ENCODE measurements around the gene YBEY.

DNA sequence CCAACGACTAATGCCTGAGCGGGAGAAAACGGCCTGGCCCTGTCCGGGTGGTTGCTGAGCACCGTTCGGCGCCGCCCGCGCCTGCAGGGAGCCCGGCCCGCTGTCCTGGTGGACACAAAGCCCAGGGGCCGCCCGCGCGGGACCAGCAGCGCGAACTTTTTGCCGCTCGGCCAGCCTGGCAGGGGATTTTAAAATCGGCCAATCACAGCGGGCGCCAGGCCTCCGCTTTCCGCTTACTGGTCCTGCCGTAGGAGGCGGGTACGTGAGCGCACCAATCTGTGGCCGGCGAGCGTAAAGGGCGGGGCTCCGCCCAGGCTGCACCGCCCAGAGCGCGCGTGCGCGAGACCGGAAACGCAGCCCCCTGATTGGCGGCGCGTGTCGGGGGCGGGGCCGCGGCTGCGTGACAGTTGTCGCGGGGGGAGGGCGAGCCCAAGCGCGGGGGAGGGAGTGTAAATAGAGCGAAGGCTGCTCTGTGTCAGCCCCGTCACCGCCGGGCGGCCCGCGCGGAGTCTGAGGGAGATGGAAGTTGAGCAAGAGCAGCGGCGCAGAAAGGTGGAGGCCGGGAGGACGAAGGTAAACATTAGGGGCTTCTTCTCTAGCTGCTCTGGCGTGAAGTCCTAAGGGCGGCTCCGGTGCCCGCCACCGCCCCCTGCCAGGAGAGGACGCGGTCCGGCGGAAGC is 37.7 kb downstream of the YBEY start, which contains the start of the genes C21orf58 and PCNT:
- TF ChIP-seq, protein P1, sequence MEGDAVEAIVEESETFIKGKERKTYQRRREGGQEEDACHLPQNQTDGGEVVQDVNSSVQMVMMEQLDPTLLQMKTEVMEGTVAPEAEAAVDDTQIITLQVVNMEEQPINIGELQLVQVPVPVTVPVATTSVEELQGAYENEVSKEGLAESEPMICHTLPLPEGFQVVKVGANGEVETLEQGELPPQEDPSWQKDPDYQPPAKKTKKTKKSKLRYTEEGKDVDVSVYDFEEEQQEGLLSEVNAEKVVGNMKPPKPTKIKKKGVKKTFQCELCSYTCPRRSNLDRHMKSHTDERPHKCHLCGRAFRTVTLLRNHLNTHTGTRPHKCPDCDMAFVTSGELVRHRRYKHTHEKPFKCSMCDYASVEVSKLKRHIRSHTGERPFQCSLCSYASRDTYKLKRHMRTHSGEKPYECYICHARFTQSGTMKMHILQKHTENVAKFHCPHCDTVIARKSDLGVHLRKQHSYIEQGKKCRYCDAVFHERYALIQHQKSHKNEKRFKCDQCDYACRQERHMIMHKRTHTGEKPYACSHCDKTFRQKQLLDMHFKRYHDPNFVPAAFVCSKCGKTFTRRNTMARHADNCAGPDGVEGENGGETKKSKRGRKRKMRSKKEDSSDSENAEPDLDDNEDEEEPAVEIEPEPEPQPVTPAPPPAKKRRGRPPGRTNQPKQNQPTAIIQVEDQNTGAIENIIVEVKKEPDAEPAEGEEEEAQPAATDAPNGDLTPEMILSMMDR (conservative IDR thresholded peaks at IDR 0.05) = no peak
- TF ChIP-seq ZFX (IDR thresholded peaks at IDR 0.05) = 0 out of 2 replicates have a peak, but pooled peaks have one; percentile 34

Measured in C4-2B (cell line).